Measurements from ENCODE around the gene ERGIC1. TPM values are rescaled to one million over a fixed set of nuclear protein-coding genes. Genes with fewer than 3 reads are reported as not detected.

Gene ERGIC1
- total and polyA plus RNA-seq, 2 of the 13 experiments (the other 11 are each of a cell fraction or from before 2014, with no cell fraction given): 78.5 to 184 TPM

GRCh38 chr5:172832383-172833315, 1.4 kb upstream of the ERGIC1 start (continued):
- TF ChIP-seq, protein P1, sequence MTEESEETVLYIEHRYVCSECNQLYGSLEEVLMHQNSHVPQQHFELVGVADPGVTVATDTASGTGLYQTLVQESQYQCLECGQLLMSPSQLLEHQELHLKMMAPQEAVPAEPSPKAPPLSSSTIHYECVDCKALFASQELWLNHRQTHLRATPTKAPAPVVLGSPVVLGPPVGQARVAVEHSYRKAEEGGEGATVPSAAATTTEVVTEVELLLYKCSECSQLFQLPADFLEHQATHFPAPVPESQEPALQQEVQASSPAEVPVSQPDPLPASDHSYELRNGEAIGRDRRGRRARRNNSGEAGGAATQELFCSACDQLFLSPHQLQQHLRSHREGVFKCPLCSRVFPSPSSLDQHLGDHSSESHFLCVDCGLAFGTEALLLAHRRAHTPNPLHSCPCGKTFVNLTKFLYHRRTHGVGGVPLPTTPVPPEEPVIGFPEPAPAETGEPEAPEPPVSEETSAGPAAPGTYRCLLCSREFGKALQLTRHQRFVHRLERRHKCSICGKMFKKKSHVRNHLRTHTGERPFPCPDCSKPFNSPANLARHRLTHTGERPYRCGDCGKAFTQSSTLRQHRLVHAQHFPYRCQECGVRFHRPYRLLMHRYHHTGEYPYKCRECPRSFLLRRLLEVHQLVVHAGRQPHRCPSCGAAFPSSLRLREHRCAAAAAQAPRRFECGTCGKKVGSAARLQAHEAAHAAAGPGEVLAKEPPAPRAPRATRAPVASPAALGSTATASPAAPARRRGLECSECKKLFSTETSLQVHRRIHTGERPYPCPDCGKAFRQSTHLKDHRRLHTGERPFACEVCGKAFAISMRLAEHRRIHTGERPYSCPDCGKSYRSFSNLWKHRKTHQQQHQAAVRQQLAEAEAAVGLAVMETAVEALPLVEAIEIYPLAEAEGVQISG (CRISPR knock-in tag; IDR thresholded peaks at IDR 0.05): peak; percentile 56; the same call in 1 of the 2 replicates
- TF ChIP-seq ZKSCAN8 (CRISPR knock-in tag; IDR thresholded peaks at IDR 0.05; ENCODE audit: borderline replicate concordance): peak; percentile 46; the same call in 1 of the 2 replicates
- TF ChIP-seq ZSCAN9 (CRISPR knock-in tag; IDR thresholded peaks at IDR 0.05; ENCODE audit: borderline replicate concordance): peak; percentile 84
- no peak for TF ChIP-seq KLF12 (CRISPR knock-in tag; IDR thresholded peaks at IDR 0.05; ENCODE audit: borderline replicate concordance)
- peak in 1 of 2 experiments; percentile 44; a peak in 1 of 4 replicates for TF ChIP-seq EP300 (IDR thresholded peaks at IDR 0.05; ENCODE audit: low read depth in 2 of 2, low read length in 2 of 2)
- no peak for TF ChIP-seq EP300 (CRISPR knock-in tag; IDR thresholded peaks at IDR 0.05; ENCODE audit: borderline replicate concordance)
- 0 out of 2 replicates have a peak, but pooled peaks have one; percentile 53 for TF ChIP-seq ZNF124 (CRISPR knock-in tag; IDR thresholded peaks at IDR 0.05)
- peak; percentile 65; the same call in 1 of the 2 replicates for TF ChIP-seq ZFY (CRISPR knock-in tag; IDR thresholded peaks at IDR 0.05)
- TF ChIP-seq NCOA2 (CRISPR knock-in tag; IDR thresholded peaks at IDR 0.05): peak; percentile 36; the same call in 1 of the 2 replicates
- no peak for TF ChIP-seq IRF1 (CRISPR knock-in tag; IDR thresholded peaks at IDR 0.05; ENCODE audit: low read depth)
- TF ChIP-seq NONO (IDR thresholded peaks at IDR 0.05): no peak
- no peak; the same call in none of the 2 replicates for TF ChIP-seq NONO (CRISPR knock-in tag; conservative IDR thresholded peaks at IDR 0.05)
- TF ChIP-seq HDAC1 (CRISPR knock-in tag; IDR thresholded peaks at IDR 0.05): peak; percentile 30; the same call in 1 of the 2 replicates
- TF ChIP-seq ZNF558 (CRISPR knock-in tag; IDR thresholded peaks at IDR 0.05; ENCODE audit: borderline replicate concordance): no peak; the same call in 1 of the 2 replicates
- TF ChIP-seq SKI (IDR thresholded peaks at IDR 0.05; ENCODE audit: partially characterized antibody): no peak
- TF ChIP-seq MZF1 (CRISPR knock-in tag; IDR thresholded peaks at IDR 0.05; ENCODE audit: borderline replicate concordance): no peak
- TF ChIP-seq MYC (CRISPR knock-in tag; IDR thresholded peaks at IDR 0.05; ENCODE audit: borderline replicate concordance): peak; percentile 89
- no peak for TF ChIP-seq ZNF549 (CRISPR knock-in tag; IDR thresholded peaks at IDR 0.05)
- TF ChIP-seq TARDBP (CRISPR knock-in tag; IDR thresholded peaks at IDR 0.05): no peak; the same call in 1 of the 2 replicates
- no peak; the same call in 1 of the 2 replicates for TF ChIP-seq ZNF501 (CRISPR knock-in tag; IDR thresholded peaks at IDR 0.05)
- no peak for TF ChIP-seq ZNF496 (CRISPR knock-in tag; IDR thresholded peaks at IDR 0.05; ENCODE audit: insufficient replicate concordance)
